ENCODE measurements around the gene SET.

GRCh38 chr9:128727640-128728248 lies 38.7 kb downstream of the SET start:
- TF ChIP-seq CTCF (IDR thresholded peaks at IDR 0.05), result no peak
- no peak for TF ChIP-seq POLR2AphosphoS5 (IDR thresholded peaks at IDR 0.05; ENCODE audit: low read depth, low read length)
- no peak for TF ChIP-seq REST (IDR thresholded peaks at IDR 0.05; ENCODE audit: insufficient read depth in 1 of 2, low read depth in 2 of 2, low read length in 1 of 2)
